HepG2 (cell line): ENCODE data around the gene ALG14. TPM values are rescaled to one million over a fixed set of nuclear protein-coding genes. Genes with fewer than 3 reads are reported as not detected.

Experiments
- ARID3A ChIP-seq: IDR thresholded peaks from 2 replicates; pipeline ENCODE4 v1.6.1; 2012; ENCODE audit warnings: low read depth, low read length, improper control_type of control experiment
- CERS6 ChIP-seq: sonication (generic); formaldehyde crosslinking; IDR thresholded peaks from 2 replicates; pipeline ENCODE4 v1.5.0; 2020; ENCODE audit warnings: missing genetic modification reagents
- KIAA2018 ChIP-seq: sonication (generic); formaldehyde crosslinking; IDR thresholded peaks from 2 replicates; pipeline ENCODE4 v1.5.0; 2020; ENCODE audit warnings: mild to moderate bottlenecking, missing genetic modification reagents, borderline replicate concordance
- THAP7 ChIP-seq: sonication (generic); formaldehyde crosslinking; IDR thresholded peaks from 2 replicates; pipeline ENCODE4 v1.8.1; 2023; ENCODE audit warnings: mild to moderate bottlenecking, missing genetic modification reagents
- ZGPAT ChIP-seq: IDR thresholded peaks from 2 replicates; pipeline ENCODE4 v1.6.1; 2016; ENCODE audit warnings: mild to moderate bottlenecking
- ZMAT3 ChIP-seq: sonication (generic); formaldehyde crosslinking; conservative IDR thresholded peaks from 2 replicates; pipeline ENCODE4 v1.7.0; 2021; ENCODE audit warnings: missing genetic modification reagents
- ZNF550 ChIP-seq: sonication (generic); formaldehyde crosslinking; IDR thresholded peaks from 2 replicates; pipeline ENCODE4 v1.4.0; 2020; ENCODE audit warnings: mild to moderate bottlenecking, missing genetic modification reagents, borderline replicate concordance
- ZNF572 ChIP-seq: sonication (generic); formaldehyde crosslinking; IDR thresholded peaks from 2 replicates; pipeline ENCODE4 v1.5.1; 2020; ENCODE audit warnings: mild to moderate bottlenecking, missing genetic modification reagents
- ZNF883 ChIP-seq: sonication (generic); formaldehyde crosslinking; IDR thresholded peaks from 2 replicates; pipeline ENCODE4 v1.5.1; 2020; ENCODE audit warnings: mild to moderate bottlenecking, missing genetic modification reagents; ENCODE audit errors: not compliant biosample characterization
- ZSCAN30 ChIP-seq: sonication (generic); formaldehyde crosslinking; IDR thresholded peaks from 2 replicates; pipeline ENCODE4 v1.5.0; 2020; ENCODE audit warnings: mild to moderate bottlenecking, missing genetic modification reagents
- polyA plus RNA-seq, 8 experiments: library from polyadenylated mRNA; depleted of rRNA in 3 of 8; stranded (reverse) in 7 of 8; unstranded in 1 of 8; fragments of >200 nt; fragmentation: Illumina TruSeq in 4 of 8; extraction: Trizol in 4 of 8; gene quantifications; 2 replicates each; pipeline versions ENCODE4 v1.2.1 to v1.2.3, GENCODE V29; 2011 to 2016; ENCODE audit warnings: low read depth in 4 of 8, missing spikeins in 1 of 8, mixed read lengths in 1 of 8; ENCODE audit not compliant: insufficient read depth in 1 of 8
- total RNA-seq, 5 experiments: library from RNA; depleted of rRNA; stranded (reverse); fragments of >200 nt; fragmentation: Illumina TruSeq; extraction: Trizol; gene quantifications; 2 replicates each; pipeline ENCODE4 v1.2.3, GENCODE V29; 2016; ENCODE audit warnings: low read depth in 1 of 5
- TF ChIP-seq, protein P1 (sequence below): sonication (generic); formaldehyde crosslinking; IDR thresholded peaks from 2 replicates; pipeline ENCODE4 v1.5.0; 2020; ENCODE audit warnings: missing genetic modification reagents

The ALG14 gene
- total and polyA plus RNA-seq, 2 of the 13 experiments (the other 11 are each of a cell fraction or from before 2014, with no cell fraction given), result 4.5 to 12.7 TPM

DNA sequence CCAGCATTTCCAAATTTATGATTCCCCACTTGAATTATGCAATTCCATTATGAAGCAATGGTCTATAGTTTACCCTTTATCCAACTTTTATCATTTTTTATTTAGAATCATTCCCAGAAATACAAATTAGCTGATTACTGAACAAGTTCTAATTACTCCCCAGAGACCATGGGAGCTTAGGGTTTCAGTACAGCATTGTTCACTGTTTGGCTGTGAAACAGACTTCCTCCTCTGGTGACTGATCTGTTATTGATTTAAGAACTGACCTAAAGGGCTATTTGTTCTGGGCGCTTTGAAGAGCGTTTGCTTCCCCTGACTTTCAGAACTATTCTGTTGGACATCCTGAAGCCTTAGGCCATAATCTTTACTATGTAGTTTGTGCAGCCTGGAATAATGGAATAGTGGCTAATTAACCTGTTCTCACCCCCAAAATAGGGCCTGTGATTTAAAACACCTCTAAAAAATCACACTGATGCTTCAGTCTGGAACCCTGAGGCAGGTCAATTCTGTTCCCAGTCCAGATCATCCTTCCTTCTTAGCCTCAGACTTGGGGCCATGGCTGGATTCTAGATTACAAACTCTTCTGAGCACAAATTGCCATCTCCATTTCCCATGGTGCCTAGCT, 58.7 kb downstream of the ALG14 start (continued):
- TF ChIP-seq THAP7 (CRISPR knock-in tag), result no peak
- no peak for TF ChIP-seq ZSCAN30 (CRISPR knock-in tag)
- no peak for TF ChIP-seq ZMAT3 (CRISPR knock-in tag)
- peak; percentile 67; the same call in 1 of the 2 replicates for TF ChIP-seq ZGPAT (CRISPR knock-in tag)
- TF ChIP-seq ZNF572 (CRISPR knock-in tag), result no peak
- no peak; the same call in 1 of the 2 replicates for TF ChIP-seq ARID3A
- TF ChIP-seq, protein P1, sequence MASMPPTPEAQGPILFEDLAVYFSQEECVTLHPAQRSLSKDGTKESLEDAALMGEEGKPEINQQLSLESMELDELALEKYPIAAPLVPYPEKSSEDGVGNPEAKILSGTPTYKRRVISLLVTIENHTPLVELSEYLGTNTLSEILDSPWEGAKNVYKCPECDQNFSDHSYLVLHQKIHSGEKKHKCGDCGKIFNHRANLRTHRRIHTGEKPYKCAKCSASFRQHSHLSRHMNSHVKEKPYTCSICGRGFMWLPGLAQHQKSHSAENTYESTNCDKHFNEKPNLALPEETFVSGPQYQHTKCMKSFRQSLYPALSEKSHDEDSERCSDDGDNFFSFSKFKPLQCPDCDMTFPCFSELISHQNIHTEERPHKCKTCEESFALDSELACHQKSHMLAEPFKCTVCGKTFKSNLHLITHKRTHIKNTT, result no peak
- no peak for TF ChIP-seq ZNF550 (CRISPR knock-in tag)
- TF ChIP-seq CERS6 (CRISPR knock-in tag), result no peak
- no peak for TF ChIP-seq ZNF883 (CRISPR knock-in tag)
- TF ChIP-seq KIAA2018 (CRISPR knock-in tag), result no peak
